H1 (cell line): ENCODE measurements around the gene FAM234A. TPM values are rescaled to one million over a fixed set of nuclear protein-coding genes. Genes with fewer than 3 reads are reported as not detected.

Experiments used
- CTCF ChIA-PET: fragments of 300-600 bp; sonication (Branson Sonifier 250); formaldehyde crosslinking; loops from one replicate; lab custom pipeline; 2021; ENCODE audit not compliant: partially characterized antibody; lab: Charles Lee
- POLR2A ChIA-PET: fragments of 300-600 bp; sonication (Branson Sonifier 250); formaldehyde crosslinking; loops from one replicate; lab custom pipeline; 2021; ENCODE audit warnings: inconsistent platforms; ENCODE audit not compliant: partially characterized antibody; lab: Charles Lee
- DNase-seq, 2 experiments: peaks; one replicate each; pipeline versions ENCODE4 v3.0.0 to v3.0.0-alpha.2; 2010 to 2022; ENCODE audit warnings: low spot score in 2 of 2, low read depth in 1 of 2, mixed read lengths in 1 of 2
- FAIRE-seq: peaks from 2 replicates; lab custom pipeline; 2011; peaks lifted over from hg19 to GRCh38; lab: Jason Lieb, UNC
- H2AFZ ChIP-seq: 2 replicates; pipeline ENCODE4 v1.8.1; 2012; ENCODE audit warnings: low read length, inconsistent platforms
- H2AK5ac ChIP-seq: 2 replicates; pipeline ENCODE4 v1.6.1; 2013; ENCODE audit warnings: low read depth, low read length
- H2BK120ac ChIP-seq: replicated peaks from 2 replicates; pipeline ENCODE3; 2013; ENCODE audit warnings: low read depth, low read length, inconsistent platforms
- H2BK12ac ChIP-seq: 2 replicates; pipeline ENCODE4 v1.6.1; 2013; ENCODE audit warnings: low read depth, low read length
- H2BK15ac ChIP-seq: 2 replicates; pipeline ENCODE4 v1.6.1; 2013; ENCODE audit warnings: low read length
- H2BK20ac ChIP-seq: 2 replicates; pipeline ENCODE4 v1.6.1; 2013; ENCODE audit warnings: low read length
- H2BK5ac ChIP-seq: 2 replicates; pipeline ENCODE4 v1.6.1; 2013; ENCODE audit warnings: low read depth, low read length
- H3K14ac ChIP-seq: 2 replicates; pipeline ENCODE4 v1.6.1; 2013; ENCODE audit warnings: inconsistent platforms; ENCODE audit not compliant: insufficient read length
- H3K18ac ChIP-seq: 2 replicates; pipeline ENCODE4 v1.6.1; 2013; ENCODE audit warnings: low read length; ENCODE audit errors: extremely low read depth
- H3K23ac ChIP-seq: 2 replicates; pipeline ENCODE4 v1.6.1; 2013; ENCODE audit warnings: inconsistent platforms; ENCODE audit not compliant: insufficient read length
- H3K23me2 ChIP-seq: 2 replicates; pipeline ENCODE4 v1.6.1; 2013; ENCODE audit warnings: low read depth, low read length
- H3K27ac ChIP-seq: 2 replicates; pipeline ENCODE4 v1.6.1; 2011; ENCODE audit warnings: low read depth, low read length, inconsistent platforms
- H3K27me3 ChIP-seq, 4 experiments: replicated peaks in 1 of 4; 1 replicate in 1 of 4; 2 replicates in 3 of 4; pipeline versions ENCODE4 v1.6.1 to v1.8.1; 2011 to 2013; ENCODE audit warnings: low read length in 3 of 4, mild to moderate bottlenecking in 3 of 4, inconsistent platforms in 2 of 4, mixed read lengths in 2 of 4, moderate library complexity in 1 of 4; ENCODE audit not compliant: control insufficient read depth in 3 of 4, insufficient read depth in 3 of 4; ENCODE audit errors: extremely low read depth in 1 of 4
- H3K36me3 ChIP-seq, 4 experiments: 2 replicates each; pipeline versions ENCODE4 v1.6.1 to v1.8.1; 2011 to 2013; ENCODE audit warnings: mild to moderate bottlenecking in 4 of 4, low read length in 3 of 4, moderate library complexity in 2 of 4, control low read depth in 1 of 4, inconsistent platforms in 1 of 4; ENCODE audit not compliant: insufficient read depth in 4 of 4, control insufficient read depth in 2 of 4
- H3K4ac ChIP-seq: replicated peaks from 2 replicates; pipeline ENCODE3; 2013; ENCODE audit warnings: low read length, low read depth, mixed read lengths, inconsistent platforms; ENCODE audit not compliant: insufficient read length
- H3K4me1 ChIP-seq, 4 experiments: replicated peaks in 1 of 4; 1 replicate in 1 of 4; 2 replicates in 3 of 4; pipeline versions ENCODE4 v1.6.1 to v1.8.1; 2011 to 2013; ENCODE audit warnings: low read length in 3 of 4, inconsistent platforms in 2 of 4, mixed read lengths in 1 of 4; ENCODE audit not compliant: insufficient read depth in 4 of 4, control insufficient read depth in 3 of 4
- H3K4me2 ChIP-seq, 2 experiments: 2 replicates each; pipeline versions ENCODE4 v1.6.1 to v1.8.1; 2011 to 2013; ENCODE audit warnings: low read depth in 2 of 2, low read length in 2 of 2, control low read depth in 1 of 2, inconsistent platforms in 1 of 2, mild to moderate bottlenecking in 1 of 2; ENCODE audit not compliant: insufficient read depth in 1 of 2
- H3K4me3 ChIP-seq, 4 experiments: fragments of 200-600, 300-600 bp in 1 of 4; sonication (generic), shearing (Covaris generic), sonication (Bioruptor Twin) in 1 of 4; 2 replicates each; pipeline versions ENCODE4 v1.5.1 to v1.8.1; 2011 to 2016; ENCODE audit warnings: low read length in 4 of 4, low read depth in 3 of 4, control low read depth in 2 of 4, inconsistent platforms in 2 of 4, mild to moderate bottlenecking in 2 of 4, mixed read lengths in 1 of 4, moderate library complexity in 1 of 4; ENCODE audit not compliant: insufficient read depth in 2 of 4; ENCODE audit errors: extremely low read depth in 1 of 4
- H3K56ac ChIP-seq: replicated peaks from 2 replicates; pipeline ENCODE3; 2013; ENCODE audit warnings: low read depth, mild to moderate bottlenecking, mixed read lengths, low read length, inconsistent platforms; ENCODE audit not compliant: insufficient read length
- H3K79me1 ChIP-seq: 2 replicates; pipeline ENCODE4 v1.6.1; 2013; ENCODE audit warnings: low read depth, low read length, control low read depth
- H3K79me2 ChIP-seq, 2 experiments: 2 replicates each; pipeline versions ENCODE4 v1.6.1 to v1.8.1; 2012 to 2013; ENCODE audit warnings: low read length in 2 of 2, mild to moderate bottlenecking in 2 of 2, inconsistent platforms in 1 of 2; ENCODE audit not compliant: insufficient read depth in 2 of 2, control insufficient read depth in 1 of 2
- H3K9ac ChIP-seq, 4 experiments: replicated peaks in 1 of 4; 1 replicate in 1 of 4; 2 replicates in 3 of 4; pipeline versions ENCODE4 v1.6.1 to v1.8.1; 2011 to 2013; ENCODE audit warnings: low read depth in 3 of 4, low read length in 3 of 4, control low read depth in 2 of 4, mild to moderate bottlenecking in 2 of 4, moderate library complexity in 2 of 4, inconsistent platforms in 1 of 4; ENCODE audit errors: extremely low read depth in 1 of 4
- H3K9me3 ChIP-seq, 2 experiments: 2 replicates each; pipeline versions ENCODE4 v1.6.1 to v1.8.1; 2012 to 2013; ENCODE audit warnings: mild to moderate bottlenecking in 2 of 2, moderate library complexity in 2 of 2, control low read depth in 1 of 2, inconsistent platforms in 1 of 2, low read depth in 1 of 2, low read length in 1 of 2, mixed read lengths in 1 of 2; ENCODE audit not compliant: insufficient read depth in 2 of 2
- H4K20me1 ChIP-seq, 2 experiments: replicated peaks in 1 of 2; 2 replicates each; pipeline versions ENCODE3 to v1.8.1; 2011 to 2013; ENCODE audit warnings: inconsistent platforms in 2 of 2, low read length in 2 of 2, mild to moderate bottlenecking in 1 of 2; ENCODE audit not compliant: insufficient read depth in 2 of 2, control insufficient read depth in 1 of 2
- H4K5ac ChIP-seq: 2 replicates; pipeline ENCODE4 v1.6.1; 2013; ENCODE audit warnings: low read length, low read depth, mixed read lengths, inconsistent platforms; ENCODE audit not compliant: insufficient read length
- H4K8ac ChIP-seq: 2 replicates; pipeline ENCODE4 v1.8.0; 2013; ENCODE audit warnings: mild to moderate bottlenecking, moderate library complexity, low read length, inconsistent platforms; ENCODE audit not compliant: insufficient read depth; ENCODE audit errors: extremely low read depth
- H4K91ac ChIP-seq: replicated peaks from 2 replicates; pipeline ENCODE3; 2013; ENCODE audit warnings: low read length, mixed read lengths, inconsistent platforms; ENCODE audit not compliant: insufficient read length
- BACH1 ChIP-seq: IDR thresholded peaks from 2 replicates; pipeline ENCODE4 v1.6.1; 2012; ENCODE audit warnings: low read length, improper control_type of control experiment
- CEBPB ChIP-seq: IDR thresholded peaks from 2 replicates; pipeline ENCODE4 v1.6.1; 2012; ENCODE audit warnings: low read depth, low read length
- CHD1 ChIP-seq: IDR thresholded peaks from 2 replicates; pipeline ENCODE4 v1.6.1; 2012; ENCODE audit warnings: low read depth, low read length, improper control_type of control experiment
- CHD2 ChIP-seq: IDR thresholded peaks from 2 replicates; pipeline ENCODE4 v1.6.1; 2012; ENCODE audit warnings: low read length, improper control_type of control experiment
- GTF2F1 ChIP-seq: IDR thresholded peaks from 2 replicates; pipeline ENCODE4 v1.6.1; 2012; ENCODE audit warnings: low read depth, low read length, improper control_type of control experiment, borderline replicate concordance
- KDM4A ChIP-seq: IDR thresholded peaks from one replicate; pipeline ENCODE4 v1.7.1; 2012; ENCODE audit warnings: low read depth, mild to moderate bottlenecking, moderate library complexity, low read length, inconsistent platforms; ENCODE audit not compliant: severe bottlenecking
- KDM5A ChIP-seq: fragments of 200-600 bp; IDR thresholded peaks from 2 replicates; pipeline ENCODE4 v1.7.1; 2012; ENCODE audit warnings: mild to moderate bottlenecking, low read length, inconsistent platforms, mixed read lengths
- POLR2A ChIP-seq, 2 experiments: IDR thresholded peaks; 1 replicate in 1 of 2; 2 replicates in 1 of 2; pipeline ENCODE4 v1.6.1; 2011; ENCODE audit warnings: low read depth in 2 of 2, low read length in 2 of 2, mild to moderate bottlenecking in 2 of 2; ENCODE audit errors: control extremely low read depth in 1 of 2
- POU5F1 ChIP-seq: IDR thresholded peaks from 2 replicates; pipeline ENCODE4 v1.6.1; 2011; ENCODE audit warnings: low read depth, mild to moderate bottlenecking, low read length, moderate library complexity
- SP2 ChIP-seq: IDR thresholded peaks from 2 replicates; pipeline ENCODE4 v1.6.1; 2012; ENCODE audit warnings: mild to moderate bottlenecking, low read length, inconsistent platforms
- WGBS, 2 experiments: shearing (Covaris generic) in 1 of 2; methylation state at CpG; one replicate each; pipeline versions ENCODE4 v1.1.6 to v1.1.7; 2013 to 2015; ENCODE audit warnings: low lambda C conversion rate in 2 of 2, mixed read lengths in 2 of 2, inconsistent platforms in 1 of 2, low coverage in 1 of 2, missing lambda C conversion rate in 1 of 2; ENCODE audit not compliant: insufficient replicate concordance in 2 of 2, insufficient coverage in 1 of 2, insufficient read length in 1 of 2; ENCODE audit errors: extremely low coverage in 1 of 2, missing lambda C conversion rate in 1 of 2; 5-methylcytosine and 5-hydroxymethylcytosine counted together
- polyA plus RNA-seq, 7 experiments: library from polyadenylated mRNA; depleted of rRNA in 3 of 7; stranded (reverse) in 5 of 7; unstranded in 2 of 7; fragments of >200 nt in 5 of 7; fragments of 200-250 nt in 2 of 7; gene quantifications; 1 replicate in 5 of 7; 2 replicates in 1 of 7; 4 replicates in 1 of 7; pipeline versions ENCODE4 v1.2.1 to v1.2.3, GENCODE V29; 2011 to 2013; ENCODE audit warnings: missing spikeins in 2 of 7, mixed read lengths in 2 of 7
- total RNA-seq: library from RNA; stranded (reverse); fragmentation: NEBNext Ultra II Directional; extraction: Animal tissue kit (Norgen Biotek cat#: 25700); gene quantifications from 2 replicates; pipeline ENCODE4 v1.2.1, GENCODE V29; 2021

FAM234A gene
- total and polyA plus RNA-seq, 2 of the 8 experiments (the other 6 are each of a cell fraction or from before 2014, with no cell fraction given), result 80.6 to 104 TPM

GRCh38 chr16:285146-286055 is 50.8 kb downstream of the FAM234A start:
- Histone ChIP-seq H2AK5ac (no peak overlapping the region), H3K27me3 (peaks cover 5 to 14% (median 9%) of the 10 kb centered on the region in 4 experiments; a peak in 6 of 7 replicates), H4K20me1 (peaks cover 0 to 2% of the 10 kb centered on the region in 2 experiments), H4K8ac (no peak overlapping the region), H3K27ac (no peak overlapping the region), H3K4me2 (no peak overlapping the region), H3K4ac (no peak overlapping the region), H2BK15ac (no peak overlapping the region), H3K79me2 (no peaks in the 10 kb centered on the region), H3K9ac (no peak overlapping the region), H3K23ac (no peak overlapping the region), H3K23me2 (peaks cover 4% of the 10 kb centered on the region; the same call in 1 of the 2 replicates), H3K36me3 (peaks cover 5 to 10% (median 5%) of the 10 kb centered on the region in 4 experiments; a peak in 6 of 8 replicates), H3K9me3 (peaks cover 0 to 5% of the 10 kb centered on the region in 2 experiments; a peak in 1 of 4 replicates), H3K14ac (no peak overlapping the region), H3K79me1 (no peaks in the 10 kb centered on the region; the same call in 1 of the 2 replicates), H2AFZ (no peak overlapping the region), H4K5ac (no peak overlapping the region), H3K4me3 (no peak overlapping the region), H2BK120ac (no peak overlapping the region), H2BK12ac (no peak overlapping the region), H3K56ac (no peak overlapping the region), H4K91ac (no peak overlapping the region), H3K4me1 (peaks cover 0 to 3% (median 0%) of the 10 kb centered on the region in 4 experiments; a peak in 2 of 7 replicates), H2BK20ac (no peak overlapping the region), H3K18ac (no peak overlapping the region), H2BK5ac (no peak overlapping the region)
- POLR2A ChIA-PET, result interaction anchor here (0.8 to 3.3 kb wide), 3 partner anchors 16 to 25 kb away, joined by 3 to 13 read pairs (median 3); no protein-coding TSS in a partner anchor
- 96% methylated on average over 22 of the region's 48 CpGs; no CpG with 5 or more reads in 1 of the 2 experiments for WGBS, 2 experiments
- DNase-seq (no peak), FAIRE-seq (no peak)
- CTCF ChIA-PET, result no interaction called here
- TF ChIP-seq CHD2, result no peak
- no peak for TF ChIP-seq POLR2A (IDR thresholded peaks at IDR 0.05; ENCODE audit: control extremely low read depth in 1 of 2, low read depth in 2 of 2, low read length in 2 of 2)
- no peak for TF ChIP-seq GTF2F1
- no peak for TF ChIP-seq KDM4A
- no peak for TF ChIP-seq SP2
- TF ChIP-seq CHD1, result no peak
- no peak for TF ChIP-seq CEBPB
- TF ChIP-seq KDM5A, result no peak
- TF ChIP-seq BACH1, result no peak
- TF ChIP-seq POU5F1, result no peak
